CD4-positive, alpha-beta T cell treated with Interleukin-17A for 4 hours (primary cell): ENCODE data around the gene RPA1.

Source experiments
- DNase-seq: peaks from one replicate; pipeline ENCODE4 v3.0.0-alpha.2; 2020; ENCODE audit warnings: mixed read lengths

Gene RPA1

DNA sequence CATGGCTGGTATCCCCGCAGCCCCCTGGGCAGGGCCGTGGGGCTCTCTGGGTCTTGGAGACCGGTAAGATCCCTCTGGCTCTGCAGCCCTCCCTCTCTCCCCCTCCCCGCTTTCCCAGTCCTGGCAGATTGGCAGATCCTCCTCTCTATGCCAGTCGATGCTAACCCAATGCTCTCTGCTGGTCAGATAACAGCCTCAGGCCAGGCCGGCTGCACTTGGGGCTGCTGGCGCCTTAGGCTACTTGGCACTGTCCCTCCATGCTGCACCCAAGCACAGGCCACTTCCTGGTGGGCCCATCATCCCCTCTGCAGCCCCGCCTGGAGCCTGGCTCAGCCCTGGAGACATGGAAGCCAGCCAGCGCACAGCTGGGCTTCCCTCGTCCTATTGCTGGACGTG lies 113.6 kb downstream of the RPA1 start:
- DNase-seq = no peak

DNA sequence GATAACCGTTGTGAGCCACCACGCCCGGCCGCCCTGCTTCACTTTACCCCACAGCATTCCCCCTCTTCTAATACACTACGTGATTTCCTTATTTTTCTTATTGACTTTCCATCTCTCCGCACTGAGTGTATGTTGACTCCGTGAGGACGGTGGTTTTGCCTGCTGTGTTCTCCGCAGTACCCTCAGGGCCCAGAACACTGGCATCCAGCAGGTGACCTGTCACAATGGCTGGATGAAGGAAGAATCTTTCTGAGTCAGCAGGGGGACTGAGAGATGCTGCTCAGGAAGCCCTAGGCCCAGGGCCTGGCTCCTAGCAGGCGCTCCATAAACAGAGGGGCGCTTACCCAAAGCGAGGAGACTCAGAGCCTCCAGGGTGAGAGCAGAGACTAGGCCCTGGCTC lies 115.8 kb downstream of the RPA1 start:
- DNase-seq = no peak

DNA sequence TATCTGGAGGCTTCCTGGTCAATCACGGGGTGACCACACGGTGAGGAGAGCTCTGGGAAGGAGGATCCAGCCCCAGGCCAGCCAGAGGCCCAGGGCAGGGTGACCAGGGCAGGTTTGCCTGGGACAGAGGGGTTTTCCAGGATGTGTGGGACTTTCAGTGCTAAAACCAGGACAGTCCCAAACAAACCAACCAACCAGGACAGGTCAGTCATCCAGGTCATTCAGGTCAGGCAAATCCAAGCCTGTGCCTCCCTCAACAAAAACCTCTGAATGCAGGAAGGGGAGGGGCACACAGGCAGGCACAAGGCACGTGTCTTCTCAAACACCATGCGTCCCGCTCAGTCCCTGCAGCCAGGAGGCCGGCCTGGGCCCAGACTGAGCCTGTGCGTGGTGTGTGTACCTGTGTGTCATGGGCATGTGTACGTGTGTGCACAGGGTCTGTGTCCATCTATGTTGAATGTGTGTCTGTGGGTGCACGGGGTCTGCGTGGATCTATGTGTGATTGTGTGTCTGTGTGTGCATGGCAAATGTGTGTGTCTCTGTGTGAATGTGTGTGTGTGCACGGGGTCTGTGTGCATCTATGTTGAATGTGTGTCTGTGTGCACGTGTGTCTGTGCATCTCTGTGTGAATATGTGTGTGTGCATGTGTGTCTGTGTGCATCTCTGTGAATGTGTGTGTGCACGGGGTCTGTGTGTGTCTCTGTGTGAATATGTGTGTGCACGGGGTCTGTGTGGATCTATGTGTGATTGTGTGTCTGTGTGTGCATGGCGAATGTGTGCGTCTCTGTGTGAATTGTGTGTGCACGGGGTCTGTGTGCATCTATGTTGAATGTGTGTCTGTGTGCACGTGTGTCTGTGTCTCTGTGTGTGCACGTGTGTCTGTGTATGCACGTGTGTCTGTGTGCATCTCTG lies 116.5 kb downstream of the RPA1 start:
- no peak for DNase-seq

DNA sequence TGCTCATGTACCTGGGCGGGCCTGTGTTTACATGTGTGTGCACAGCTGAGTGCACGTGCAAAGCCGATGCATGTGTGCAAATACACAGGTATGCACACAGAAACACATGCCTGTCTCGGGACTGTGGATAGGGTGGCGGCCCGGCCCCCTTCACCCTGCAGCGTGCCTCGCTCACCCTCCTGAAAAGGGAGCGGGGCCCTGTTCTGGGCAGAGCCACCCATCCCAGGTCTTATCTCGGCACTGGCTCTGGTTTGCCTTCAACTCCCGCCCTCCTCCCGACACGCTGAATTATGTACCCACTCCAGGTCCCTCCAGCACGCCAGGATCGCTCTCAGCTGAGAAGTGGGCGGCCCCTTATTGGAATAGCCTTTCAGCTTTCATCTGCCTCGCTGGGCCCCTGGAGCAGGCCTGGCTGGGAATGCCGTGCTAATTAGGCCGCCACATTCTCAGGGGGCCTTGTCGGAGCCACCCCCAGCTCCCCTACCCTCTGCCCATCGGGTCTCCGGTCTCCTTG lies 117.5 kb downstream of the RPA1 start:
- no peak for DNase-seq

DNA sequence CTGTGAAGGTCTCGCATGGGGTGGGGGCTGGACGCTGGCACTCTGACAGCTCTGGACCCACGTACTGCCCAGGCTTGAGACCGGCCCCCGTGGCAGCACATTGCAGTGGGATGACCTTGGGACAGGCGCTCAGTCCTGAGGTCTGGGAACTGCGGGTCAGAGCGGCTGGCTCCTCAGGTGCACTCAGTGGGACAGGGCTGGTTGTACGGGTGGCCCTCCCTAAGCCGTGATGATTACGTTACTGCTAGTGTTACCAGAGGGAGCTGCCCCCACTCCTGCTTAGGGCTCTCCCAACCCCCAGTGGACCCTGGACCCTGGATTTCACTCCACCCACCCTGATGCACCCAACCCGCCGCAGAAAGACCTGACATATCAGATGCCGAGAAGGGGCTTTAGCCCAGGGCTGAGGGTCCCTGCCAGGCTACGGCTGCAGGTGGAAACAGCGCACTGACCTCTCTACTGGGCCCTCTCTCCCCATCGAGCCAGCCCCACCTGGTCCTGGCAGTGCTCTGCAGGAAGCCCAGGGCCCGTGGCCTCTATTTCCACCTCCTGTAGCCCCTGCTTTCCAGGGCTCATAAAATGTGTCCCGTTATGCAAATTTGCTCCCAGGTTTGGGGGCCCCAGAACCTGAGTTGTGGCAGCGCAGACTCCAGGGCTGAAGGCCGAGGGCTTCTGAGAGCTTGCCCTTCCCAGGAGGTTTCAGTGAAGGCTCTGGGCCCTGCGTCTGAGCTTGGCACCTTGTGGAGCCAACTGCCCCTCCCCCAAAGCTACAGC lies 118.1 kb downstream of the RPA1 start:
- DNase-seq = no peak

DNA sequence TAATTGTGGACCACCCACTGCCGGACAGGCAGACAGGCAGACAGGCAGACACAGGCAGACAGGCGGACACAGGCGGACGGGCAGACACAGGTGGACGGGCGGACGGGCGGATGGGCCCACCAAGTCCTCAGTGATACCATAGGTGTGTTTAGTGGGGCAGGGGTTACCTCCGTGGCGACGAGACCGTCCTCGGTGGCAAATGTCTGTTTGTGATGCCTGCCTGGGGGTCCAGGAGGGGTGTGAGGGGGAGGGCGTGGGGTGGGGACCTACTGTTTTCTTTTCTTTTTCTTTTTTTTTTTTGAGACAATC lies 118.7 kb downstream of the RPA1 start:
- no peak for DNase-seq
